Measurements from ENCODE around the gene GPR158.
"Not testable (repeated sequence)": the region's sequence is repeated elsewhere in the genome, so short reads cannot be mapped to it uniquely, and the experiment has no call there.

Gene GPR158

GRCh38 chr10:25174461-25175230 is at the start of gene GPR158:
TSS of gene GPR158 (plus strand) at chr10:25175001. CDS start at chr10:25175421, 420 bp downstream.
- peaks cover 0 to 6% of the 10 kb centered on the region in 2 donors for H3K4me1 ChIP-seq (ENCODE audit: control insufficient read depth in 1 of 2, insufficient read depth in 2 of 2, low read length in 2 of 2)
- no peaks in the 10 kb centered on the region for H3K9me3 ChIP-seq (ENCODE audit: control insufficient read depth in 1 of 2, low read length in 2 of 2)
- no peak within 1 kb of the TSS for H3K27ac ChIP-seq (ENCODE audit: low read depth, low read length)
- peaks cover 26 to 47% of the 10 kb centered on the region in 2 donors for H3K27me3 ChIP-seq (ENCODE audit: control insufficient read depth in 1 of 2, insufficient read depth in 2 of 2, low read length in 2 of 2)
- peak within 1 kb of the TSS; percentile 64 to 68 for H3K4me3 ChIP-seq (ENCODE audit: low read depth in 1 of 2, low read length in 2 of 2)
- H3K9ac ChIP-seq (ENCODE audit: low read depth in 1 of 2, low read length in 2 of 2), result no peak within 1 kb of the TSS
- no peaks in the 10 kb centered on the region for H3K36me3 ChIP-seq (ENCODE audit: control insufficient read depth in 1 of 2, insufficient read depth in 2 of 2, low read length in 2 of 2)

GRCh38 chr10:25125201-25125611 is 49.6 kb upstream of the GPR158 start:
- Histone ChIP-seq H3K36me3 (ENCODE audit: control insufficient read depth in 1 of 2, insufficient read depth in 2 of 2, low read length in 2 of 2) (no peaks in the 10 kb centered on the region), H3K4me3 (ENCODE audit: low read depth in 1 of 2, low read length in 2 of 2) (no peak overlapping the region), H3K4me1 (ENCODE audit: control insufficient read depth in 1 of 2, insufficient read depth in 2 of 2, low read length in 2 of 2) (no peaks in the 10 kb centered on the region), H3K9me3 (ENCODE audit: control insufficient read depth in 1 of 2, low read length in 2 of 2) (no peaks in the 10 kb centered on the region), H3K27me3 (ENCODE audit: control insufficient read depth in 1 of 2, insufficient read depth in 2 of 2, low read length in 2 of 2) (no peaks in the 10 kb centered on the region), H3K27ac (ENCODE audit: low read depth, low read length) (no peak overlapping the region), H3K9ac (ENCODE audit: low read depth in 1 of 2, low read length in 2 of 2) (no peak overlapping the region)

- Histone ChIP-seq H3K27me3 (ENCODE audit: control insufficient read depth in 1 of 2, insufficient read depth in 2 of 2, low read length in 2 of 2) (no peaks in the 10 kb centered on the region), H3K9ac (ENCODE audit: low read depth in 1 of 2, low read length in 2 of 2) (no peak overlapping the region), H3K4me3 (ENCODE audit: low read depth in 1 of 2, low read length in 2 of 2) (no peak overlapping the region), H3K4me1 (ENCODE audit: control insufficient read depth in 1 of 2, insufficient read depth in 2 of 2, low read length in 2 of 2) (no peaks in the 10 kb centered on the region), H3K36me3 (ENCODE audit: control insufficient read depth in 1 of 2, insufficient read depth in 2 of 2, low read length in 2 of 2) (no peaks in the 10 kb centered on the region), H3K27ac (ENCODE audit: low read depth, low read length) (no peak overlapping the region), H3K9me3 (ENCODE audit: control insufficient read depth in 1 of 2, low read length in 2 of 2) (no peaks in the 10 kb centered on the region)
Measured at GRCh38 chr10:25129592-25129991, 45.2 kb upstream of the GPR158 start.

- Histone ChIP-seq H3K27me3 (ENCODE audit: control insufficient read depth in 1 of 2, insufficient read depth in 2 of 2, low read length in 2 of 2) (no peaks in the 10 kb centered on the region), H3K27ac (ENCODE audit: low read depth, low read length) (no peak overlapping the region), H3K4me3 (ENCODE audit: low read depth in 1 of 2, low read length in 2 of 2) (no peak overlapping the region), H3K36me3 (ENCODE audit: control insufficient read depth in 1 of 2, insufficient read depth in 2 of 2, low read length in 2 of 2) (no peaks in the 10 kb centered on the region), H3K9me3 (ENCODE audit: control insufficient read depth in 1 of 2, low read length in 2 of 2) (no peaks in the 10 kb centered on the region), H3K9ac (ENCODE audit: low read depth in 1 of 2, low read length in 2 of 2) (no peak overlapping the region), H3K4me1 (ENCODE audit: control insufficient read depth in 1 of 2, insufficient read depth in 2 of 2, low read length in 2 of 2) (no peaks in the 10 kb centered on the region)
Measured at GRCh38 chr10:25130906-25131305, 43.9 kb upstream of the GPR158 start.

GRCh38 chr10:25142116-25142864 is 32.5 kb upstream of the GPR158 start:
- no peaks in the 10 kb centered on the region for H3K9me3 ChIP-seq (ENCODE audit: control insufficient read depth in 1 of 2, low read length in 2 of 2)
- H3K36me3 ChIP-seq (ENCODE audit: control insufficient read depth in 1 of 2, insufficient read depth in 2 of 2, low read length in 2 of 2), result no peaks in the 10 kb centered on the region
- no peak overlapping the region for H3K27ac ChIP-seq (ENCODE audit: low read depth, low read length)
- no peak overlapping the region for H3K9ac ChIP-seq (ENCODE audit: low read depth in 1 of 2, low read length in 2 of 2)
- H3K4me3 ChIP-seq (ENCODE audit: low read depth in 1 of 2, low read length in 2 of 2), result no peak overlapping the region
- no peaks in the 10 kb centered on the region for H3K4me1 ChIP-seq (ENCODE audit: control insufficient read depth in 1 of 2, insufficient read depth in 2 of 2, low read length in 2 of 2)
- H3K27me3 ChIP-seq (ENCODE audit: control insufficient read depth in 1 of 2, insufficient read depth in 2 of 2, low read length in 2 of 2), result no peaks in the 10 kb centered on the region

- Histone ChIP-seq H3K27me3 (ENCODE audit: control insufficient read depth in 1 of 2, insufficient read depth in 2 of 2, low read length in 2 of 2) (no peaks in the 10 kb centered on the region), H3K4me1 (ENCODE audit: control insufficient read depth in 1 of 2, insufficient read depth in 2 of 2, low read length in 2 of 2) (no peaks in the 10 kb centered on the region), H3K4me3 (ENCODE audit: low read depth in 1 of 2, low read length in 2 of 2) (no peak overlapping the region), H3K9me3 (ENCODE audit: control insufficient read depth in 1 of 2, low read length in 2 of 2) (no peaks in the 10 kb centered on the region), H3K27ac (ENCODE audit: low read depth, low read length) (no peak overlapping the region), H3K9ac (ENCODE audit: low read depth in 1 of 2, low read length in 2 of 2) (no peak overlapping the region), H3K36me3 (ENCODE audit: control insufficient read depth in 1 of 2, insufficient read depth in 2 of 2, low read length in 2 of 2) (no peaks in the 10 kb centered on the region)
Measured at GRCh38 chr10:25157650-25158049, 17.2 kb upstream of the GPR158 start.

- no peak overlapping the region for H3K9ac ChIP-seq (ENCODE audit: low read depth in 1 of 2, low read length in 2 of 2)
- H3K4me1 ChIP-seq (ENCODE audit: control insufficient read depth in 1 of 2, insufficient read depth in 2 of 2, low read length in 2 of 2), result no peaks in the 10 kb centered on the region
- no peaks in the 10 kb centered on the region for H3K36me3 ChIP-seq (ENCODE audit: control insufficient read depth in 1 of 2, insufficient read depth in 2 of 2, low read length in 2 of 2)
- H3K27ac ChIP-seq (ENCODE audit: low read depth, low read length), result no peak overlapping the region
- H3K27me3 ChIP-seq (ENCODE audit: control insufficient read depth in 1 of 2, insufficient read depth in 2 of 2, low read length in 2 of 2), result no peaks in the 10 kb centered on the region
- no peaks in the 10 kb centered on the region for H3K9me3 ChIP-seq (ENCODE audit: control insufficient read depth in 1 of 2, low read length in 2 of 2)
- no peak overlapping the region for H3K4me3 ChIP-seq (ENCODE audit: low read depth in 1 of 2, low read length in 2 of 2)
Measured at GRCh38 chr10:25159591-25159990, 15.2 kb upstream of the GPR158 start.

- no peaks in the 10 kb centered on the region for H3K4me1 ChIP-seq (ENCODE audit: control insufficient read depth in 1 of 2, insufficient read depth in 2 of 2, low read length in 2 of 2)
- H3K27me3 ChIP-seq (ENCODE audit: control insufficient read depth in 1 of 2, insufficient read depth in 2 of 2, low read length in 2 of 2), result no peaks in the 10 kb centered on the region
- H3K9me3 ChIP-seq (ENCODE audit: control insufficient read depth in 1 of 2, low read length in 2 of 2), result no peaks in the 10 kb centered on the region
- H3K27ac ChIP-seq (ENCODE audit: low read depth, low read length), result no peak overlapping the region
- H3K4me3 ChIP-seq (ENCODE audit: low read depth in 1 of 2, low read length in 2 of 2), result no peak overlapping the region
- H3K9ac ChIP-seq (ENCODE audit: low read depth in 1 of 2, low read length in 2 of 2), result no peak overlapping the region
- no peaks in the 10 kb centered on the region for H3K36me3 ChIP-seq (ENCODE audit: control insufficient read depth in 1 of 2, insufficient read depth in 2 of 2, low read length in 2 of 2)
Measured at GRCh38 chr10:25162391-25162790, 12.4 kb upstream of the GPR158 start.

GRCh38 chr10:25163464-25163863 is 11.3 kb upstream of the GPR158 start:
- not testable (repeated sequence) for H3K9me3 ChIP-seq (ENCODE audit: control insufficient read depth in 1 of 2, low read length in 2 of 2); H3K4me3 ChIP-seq (ENCODE audit: low read depth in 1 of 2, low read length in 2 of 2); H3K9ac ChIP-seq (ENCODE audit: low read depth in 1 of 2, low read length in 2 of 2); H3K36me3 ChIP-seq (ENCODE audit: control insufficient read depth in 1 of 2, insufficient read depth in 2 of 2, low read length in 2 of 2); H3K27me3 ChIP-seq (ENCODE audit: control insufficient read depth in 1 of 2, insufficient read depth in 2 of 2, low read length in 2 of 2); H3K27ac ChIP-seq (ENCODE audit: low read depth, low read length); H3K4me1 ChIP-seq (ENCODE audit: control insufficient read depth in 1 of 2, insufficient read depth in 2 of 2, low read length in 2 of 2)

- Histone ChIP-seq H3K4me3 (ENCODE audit: low read depth in 1 of 2, low read length in 2 of 2) (no peak overlapping the region), H3K4me1 (ENCODE audit: control insufficient read depth in 1 of 2, insufficient read depth in 2 of 2, low read length in 2 of 2) (no peaks in the 10 kb centered on the region), H3K9ac (ENCODE audit: low read depth in 1 of 2, low read length in 2 of 2) (no peak overlapping the region), H3K36me3 (ENCODE audit: control insufficient read depth in 1 of 2, insufficient read depth in 2 of 2, low read length in 2 of 2) (no peaks in the 10 kb centered on the region), H3K27ac (ENCODE audit: low read depth, low read length) (no peak overlapping the region), H3K27me3 (ENCODE audit: control insufficient read depth in 1 of 2, insufficient read depth in 2 of 2, low read length in 2 of 2) (peaks cover 0 to 11% of the 10 kb centered on the region in 2 donors), H3K9me3 (ENCODE audit: control insufficient read depth in 1 of 2, low read length in 2 of 2) (no peaks in the 10 kb centered on the region)
Measured at GRCh38 chr10:25169740-25170139, 5.1 kb upstream of the GPR158 start.
